ENCODE data around the gene OGFOD2. TPM values are rescaled to one million over a fixed set of nuclear protein-coding genes. Genes with fewer than 3 reads are reported as not detected.

OGFOD2 gene
- 14.0 TPM for polyA plus RNA-seq (2012; ENCODE audit: low read depth, missing spikeins)

DNA sequence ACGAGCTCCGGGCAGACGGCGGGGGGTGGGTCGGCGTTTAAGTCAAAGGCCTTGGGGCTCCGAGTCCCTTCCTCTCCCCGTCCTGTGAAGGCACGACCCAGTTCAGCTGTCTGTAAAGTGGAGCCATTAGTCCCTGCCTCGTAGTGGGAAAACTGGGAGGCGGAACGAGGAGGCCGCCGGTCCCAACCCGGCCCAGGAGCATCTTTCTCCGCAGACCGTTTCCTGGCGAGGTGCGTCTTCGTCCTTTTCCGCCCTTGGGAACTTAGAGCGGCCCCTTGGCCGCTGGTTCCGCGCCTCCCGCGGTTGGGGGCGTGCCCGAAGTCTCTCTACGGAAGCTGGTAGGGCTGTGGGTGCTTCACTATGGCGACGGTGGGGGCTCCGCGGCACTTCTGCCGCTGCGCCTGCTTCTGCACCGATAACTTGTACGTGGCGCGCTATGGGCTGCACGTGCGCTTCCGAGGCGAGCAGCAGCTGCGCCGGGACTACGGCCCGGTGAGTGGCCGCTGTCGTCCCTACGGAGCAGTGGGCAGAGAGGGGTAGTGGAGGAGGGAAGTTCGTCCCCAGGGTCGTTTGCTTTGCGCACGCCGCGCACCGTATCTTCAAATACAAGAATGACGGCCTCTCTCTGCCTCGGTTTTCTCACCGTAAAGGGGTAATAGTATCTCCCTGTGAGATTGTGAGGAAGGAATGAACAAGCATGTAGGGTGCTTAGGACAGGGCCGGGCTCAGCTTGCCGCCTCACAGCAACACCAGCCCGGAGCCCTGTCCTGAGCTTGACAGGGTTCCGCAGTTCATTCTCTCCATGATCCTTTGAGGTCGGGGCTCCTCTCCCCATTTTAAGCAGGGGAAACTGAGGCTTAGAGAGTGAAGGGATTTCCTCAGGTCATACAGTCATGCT is at the start of gene OGFOD2:
Gene OGFOD2, plus strand, starts transcription at position 353 of the 898 bp plus-strand sequence. Its CDS starts 8 bp downstream, at position 361.
- DNase-seq (ENCODE audit: insufficient read length, low spot score) (peak; percentile 92), FAIRE-seq (peak; percentile 9)
- TF ChIP-seq POU2F2 (IDR thresholded peaks at IDR 0.05; ENCODE audit: low read depth, low read length): 0 out of 2 replicates have a peak, but pooled peaks have one; percentile 6
- TF ChIP-seq POLR2A (IDR thresholded peaks at IDR 0.05; ENCODE audit: low read depth, low read length): peak; percentile 27
- peak; percentile 78 for TF ChIP-seq TAF1 (IDR thresholded peaks at IDR 0.05; ENCODE audit: low read depth, low read length)
- TF ChIP-seq SPI1 (IDR thresholded peaks at IDR 0.05; ENCODE audit: low read depth, low read length): 0 out of 2 replicates have a peak, but pooled peaks have one; percentile 5
- no peak for TF ChIP-seq PAX5 (IDR thresholded peaks at IDR 0.05; ENCODE audit: insufficient read depth, low read length, severe bottlenecking)
- TF ChIP-seq POLR2AphosphoS5 (IDR thresholded peaks at IDR 0.05; ENCODE audit: low read depth, low read length): peak; percentile 65

DNA sequence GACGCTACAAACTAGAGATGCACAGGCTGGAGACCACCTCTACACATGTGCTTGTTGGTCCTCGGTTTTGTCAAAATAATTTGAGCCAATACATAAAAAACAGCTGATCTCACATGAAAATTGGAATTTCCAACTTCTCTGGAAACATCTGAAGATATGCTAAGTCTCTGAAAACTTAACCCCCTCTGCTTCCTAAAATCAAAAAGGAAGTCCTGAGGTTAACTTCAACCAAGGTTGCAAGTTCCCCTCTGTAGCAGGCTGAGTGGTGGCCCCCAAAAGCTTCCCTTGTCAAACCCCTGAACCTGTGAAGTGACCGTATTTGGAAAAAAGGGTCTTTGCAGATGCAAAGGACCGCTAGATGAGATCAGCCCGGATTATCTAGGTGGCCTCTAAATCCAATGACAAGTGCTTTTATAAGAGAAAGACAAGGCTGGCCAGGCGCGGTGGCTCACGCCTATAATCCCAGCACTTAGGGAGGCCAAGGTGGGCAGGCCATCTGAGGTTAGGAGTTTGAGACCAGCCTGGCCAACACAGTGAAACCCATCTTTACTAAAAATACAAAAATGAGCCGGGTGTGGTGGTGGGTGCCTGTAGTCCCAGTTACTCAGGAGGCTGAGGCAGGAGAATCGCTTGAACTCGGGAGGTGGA is 47.2 kb upstream of the OGFOD2 start:
- DNase-seq (ENCODE audit: insufficient read length, low spot score) (no peak), FAIRE-seq (peak; percentile 61)
- no peak for TF ChIP-seq POU2F2 (IDR thresholded peaks at IDR 0.05; ENCODE audit: low read depth, low read length)
- TF ChIP-seq PAX5 (IDR thresholded peaks at IDR 0.05; ENCODE audit: insufficient read depth, low read length, severe bottlenecking): no peak
- 0 out of 2 replicates have a peak, but pooled peaks have one; percentile 6 for TF ChIP-seq SPI1 (IDR thresholded peaks at IDR 0.05; ENCODE audit: low read depth, low read length)
- TF ChIP-seq TAF1 (IDR thresholded peaks at IDR 0.05; ENCODE audit: low read depth, low read length): no peak

DNA sequence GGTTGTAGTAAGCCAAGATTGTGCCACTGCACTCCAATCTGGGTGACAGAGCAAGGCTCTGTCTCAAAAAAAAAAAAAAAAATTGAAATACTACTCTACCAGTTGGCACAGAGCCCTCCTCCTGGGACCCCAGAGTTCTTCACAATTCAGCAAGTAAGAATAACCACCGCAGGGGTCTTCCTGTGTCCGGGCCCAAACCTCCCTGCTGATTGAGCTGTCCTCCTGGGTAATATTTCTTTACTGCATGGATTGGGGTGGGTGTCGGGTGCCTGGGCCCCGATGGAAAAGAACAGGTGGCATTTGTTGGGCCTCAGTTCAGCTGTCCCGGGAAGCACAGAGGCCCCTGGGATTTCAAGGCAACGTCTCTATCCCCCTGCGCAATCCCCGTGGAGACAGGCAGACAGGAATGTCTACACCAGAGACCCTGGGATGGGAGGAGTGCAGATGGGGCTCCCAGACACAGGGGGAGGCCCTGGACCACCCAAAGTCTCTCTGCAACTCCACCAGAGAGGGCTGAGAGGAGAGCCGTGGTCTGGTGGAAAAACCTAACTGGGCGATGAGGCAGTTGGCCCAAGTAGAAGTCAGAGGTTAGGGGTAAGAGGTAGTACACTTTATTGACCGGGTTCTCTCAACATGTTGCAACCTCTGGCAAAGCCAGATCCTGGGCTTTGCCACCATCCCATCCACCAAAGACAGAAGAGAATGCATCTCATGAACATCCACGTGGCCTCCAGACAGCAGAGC is 46.5 kb upstream of the OGFOD2 start:
- no peak for TF ChIP-seq POLR2AphosphoS5 (IDR thresholded peaks at IDR 0.05; ENCODE audit: low read depth, low read length)
- no peak for TF ChIP-seq POLR2A (IDR thresholded peaks at IDR 0.05; ENCODE audit: low read depth, low read length)
- TF ChIP-seq PAX5 (IDR thresholded peaks at IDR 0.05; ENCODE audit: insufficient read depth, low read length, severe bottlenecking): no peak
- TF ChIP-seq SPI1 (IDR thresholded peaks at IDR 0.05; ENCODE audit: low read depth, low read length): no peak
- TF ChIP-seq POU2F2 (IDR thresholded peaks at IDR 0.05; ENCODE audit: low read depth, low read length): no peak
- no peak for TF ChIP-seq TAF1 (IDR thresholded peaks at IDR 0.05; ENCODE audit: low read depth, low read length)
- DNase-seq (ENCODE audit: insufficient read length, low spot score) (no peak), FAIRE-seq (no peak)

DNA sequence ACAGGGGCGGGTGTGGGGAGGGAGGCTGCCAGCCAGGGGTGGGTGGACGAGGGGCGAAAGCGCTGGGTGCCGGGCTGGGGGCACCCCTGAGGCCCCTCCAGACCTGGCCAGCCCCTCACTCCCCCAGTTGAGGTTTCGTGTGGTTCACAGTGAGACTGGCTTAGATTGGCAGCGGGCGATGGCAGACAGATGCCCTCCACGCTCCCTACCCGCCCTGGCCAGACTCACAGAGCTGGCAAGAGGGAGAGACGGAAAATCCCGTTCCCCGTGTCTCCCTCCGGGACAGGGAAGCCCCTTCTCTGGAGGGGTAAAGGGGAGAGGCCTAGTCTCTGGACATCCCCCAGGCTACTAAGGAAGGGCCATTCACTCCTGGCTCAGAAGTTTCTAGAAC is 45.9 kb upstream of the OGFOD2 start:
- no peak for TF ChIP-seq PAX5 (IDR thresholded peaks at IDR 0.05; ENCODE audit: insufficient read depth, low read length, severe bottlenecking)
- no peak for TF ChIP-seq POLR2AphosphoS5 (IDR thresholded peaks at IDR 0.05; ENCODE audit: low read depth, low read length)
- no peak for TF ChIP-seq SPI1 (IDR thresholded peaks at IDR 0.05; ENCODE audit: low read depth, low read length)
- TF ChIP-seq POU2F2 (IDR thresholded peaks at IDR 0.05; ENCODE audit: low read depth, low read length): no peak
- no peak for TF ChIP-seq TAF1 (IDR thresholded peaks at IDR 0.05; ENCODE audit: low read depth, low read length)
- no peak for TF ChIP-seq POLR2A (IDR thresholded peaks at IDR 0.05; ENCODE audit: low read depth, low read length)
- no peak for DNase-seq (ENCODE audit: insufficient read length, low spot score)
- FAIRE-seq: no peak

DNA sequence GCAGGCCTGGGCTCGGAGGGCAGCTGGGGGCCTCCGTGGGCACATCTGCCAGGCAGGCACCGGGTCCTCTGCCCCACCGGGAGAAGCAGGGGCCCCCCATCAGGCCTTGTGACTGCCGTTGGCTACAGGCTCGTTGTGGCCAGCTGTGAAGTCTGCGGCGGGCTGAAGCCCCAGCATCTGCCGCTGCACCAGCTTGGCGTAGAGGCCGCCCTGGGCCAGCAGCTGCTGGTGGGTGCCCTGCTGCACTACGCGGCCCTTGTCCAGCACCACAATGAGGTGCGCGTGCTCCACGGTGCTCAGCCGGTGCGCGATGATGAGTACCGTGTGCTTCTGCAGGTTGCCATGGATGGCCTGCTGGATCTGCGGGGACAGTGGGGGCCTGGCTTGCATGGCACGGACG is 45.2 kb upstream of the OGFOD2 start:
- TF ChIP-seq TAF1 (IDR thresholded peaks at IDR 0.05; ENCODE audit: low read depth, low read length) (no peak), SPI1 (IDR thresholded peaks at IDR 0.05; ENCODE audit: low read depth, low read length) (no peak), POLR2A (IDR thresholded peaks at IDR 0.05; ENCODE audit: low read depth, low read length) (no peak), PAX5 (IDR thresholded peaks at IDR 0.05; ENCODE audit: insufficient read depth, low read length, severe bottlenecking) (no peak), POLR2AphosphoS5 (IDR thresholded peaks at IDR 0.05; ENCODE audit: low read depth, low read length) (no peak), POU2F2 (IDR thresholded peaks at IDR 0.05; ENCODE audit: low read depth, low read length) (no peak)
- FAIRE-seq (no peak), DNase-seq (ENCODE audit: insufficient read length, low spot score) (no peak)

DNA sequence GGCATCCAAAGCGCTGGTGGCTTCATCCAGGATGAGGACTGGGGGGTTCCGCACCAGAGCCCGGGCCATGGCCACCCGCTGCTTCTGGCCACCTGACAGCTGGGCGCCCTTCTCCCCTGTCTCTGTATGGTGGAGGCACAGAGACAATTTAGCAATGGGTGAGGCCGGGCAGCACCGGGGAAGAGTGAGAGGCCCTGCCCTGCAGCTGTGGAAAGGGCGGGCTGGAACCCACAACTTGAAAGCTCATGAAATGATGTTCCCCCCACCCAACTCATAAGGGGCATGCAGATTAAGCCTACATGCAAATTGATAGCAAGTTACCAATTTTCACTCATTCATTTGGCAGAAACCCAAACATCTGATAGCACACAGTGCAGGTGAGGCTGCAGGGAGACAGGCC is 42.8 kb upstream of the OGFOD2 start:
- TF ChIP-seq TAF1 (IDR thresholded peaks at IDR 0.05; ENCODE audit: low read depth, low read length) (no peak), POLR2AphosphoS5 (IDR thresholded peaks at IDR 0.05; ENCODE audit: low read depth, low read length) (no peak), POU2F2 (IDR thresholded peaks at IDR 0.05; ENCODE audit: low read depth, low read length) (no peak)
- DNase-seq (ENCODE audit: insufficient read length, low spot score) (no peak), FAIRE-seq (no peak)

DNA sequence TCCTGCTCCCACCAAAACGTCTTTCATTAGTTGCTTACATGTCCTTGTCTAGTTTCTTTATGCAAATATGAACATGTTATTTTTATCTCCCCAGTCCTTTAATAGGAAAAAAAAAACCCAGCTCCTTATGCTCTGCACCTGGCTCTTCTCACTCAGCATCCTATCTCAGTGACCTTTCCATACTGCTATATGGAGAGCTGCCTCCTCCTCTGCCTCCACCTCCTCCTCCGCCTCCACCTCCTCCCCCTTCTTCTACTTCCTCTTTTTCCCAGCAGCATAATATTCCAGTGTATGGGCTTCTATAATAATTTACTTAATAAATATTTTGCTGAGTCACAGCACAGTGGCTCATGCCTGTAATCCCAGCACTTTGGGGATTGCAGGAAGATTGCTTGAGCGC is 40.3 kb upstream of the OGFOD2 start:
- FAIRE-seq: peak; percentile 58
- no peak for TF ChIP-seq POU2F2 (IDR thresholded peaks at IDR 0.05; ENCODE audit: low read depth, low read length)
- no peak; the same call in 1 of the 2 replicates for TF ChIP-seq SPI1 (IDR thresholded peaks at IDR 0.05; ENCODE audit: low read depth, low read length)
- TF ChIP-seq TAF1 (IDR thresholded peaks at IDR 0.05; ENCODE audit: low read depth, low read length): no peak
- no peak for TF ChIP-seq POLR2A (IDR thresholded peaks at IDR 0.05; ENCODE audit: low read depth, low read length)
- TF ChIP-seq POLR2AphosphoS5 (IDR thresholded peaks at IDR 0.05; ENCODE audit: low read depth, low read length): no peak
- TF ChIP-seq PAX5 (IDR thresholded peaks at IDR 0.05; ENCODE audit: insufficient read depth, low read length, severe bottlenecking): no peak
- DNase-seq (ENCODE audit: insufficient read length, low spot score): no peak

DNA sequence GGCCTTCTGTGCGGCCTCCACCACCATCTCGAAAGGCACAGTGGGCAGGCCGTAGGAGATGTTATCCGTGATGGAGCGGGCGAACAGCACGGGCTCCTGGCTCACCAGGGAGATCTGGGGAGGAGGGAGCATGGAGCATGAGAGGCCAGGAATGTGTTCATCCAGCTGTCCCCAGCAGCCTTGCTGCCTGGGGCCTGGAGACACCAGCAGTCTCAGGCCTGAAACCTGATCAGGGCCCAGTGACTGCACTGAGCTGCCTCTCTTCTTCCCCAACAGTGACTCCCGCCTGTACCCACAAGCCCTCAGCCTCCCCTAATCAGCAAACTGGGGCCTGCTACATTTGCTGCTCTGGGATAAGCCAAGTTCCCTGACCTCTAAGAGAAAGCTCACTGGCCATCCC is 39.7 kb upstream of the OGFOD2 start:
- FAIRE-seq (peak; percentile 55), DNase-seq (ENCODE audit: insufficient read length, low spot score) (no peak)
- TF ChIP-seq TAF1 (IDR thresholded peaks at IDR 0.05; ENCODE audit: low read depth, low read length): no peak
- TF ChIP-seq POLR2AphosphoS5 (IDR thresholded peaks at IDR 0.05; ENCODE audit: low read depth, low read length): no peak
- TF ChIP-seq SPI1 (IDR thresholded peaks at IDR 0.05; ENCODE audit: low read depth, low read length): no peak
- no peak for TF ChIP-seq POLR2A (IDR thresholded peaks at IDR 0.05; ENCODE audit: low read depth, low read length)
- TF ChIP-seq POU2F2 (IDR thresholded peaks at IDR 0.05; ENCODE audit: low read depth, low read length): no peak
- no peak for TF ChIP-seq PAX5 (IDR thresholded peaks at IDR 0.05; ENCODE audit: insufficient read depth, low read length, severe bottlenecking)

Data from GM12891 (cell line).